Esophagus mucosa (tissue), 1 donor: ENCODE data around the gene PDE9A. TPM values are rescaled to one million over a fixed set of nuclear protein-coding genes. Genes with fewer than 3 reads are reported as not detected.
A peak's percentile ranks its signal among the peaks of the same experiment; 100 is the strongest.
"Not testable (repeated sequence)": the region's sequence is repeated elsewhere in the genome, so short reads cannot be mapped to it uniquely, and the experiment has no call there.

Experiments used
- ATAC-seq: fragments of 200-7000 bp; cut with Tn5 transposase; one replicate; pipeline ENCODE4 v1.9.1; 2020
- total RNA-seq: library from RNA; stranded (reverse); gene quantifications from one replicate; pipeline ENCODE4 v1.2.4, GENCODE V29; 2023
- donor health status: DM: yes; HTN: yes; CAD: no.

PDE9A gene
- total RNA-seq, 1 donor from 2014 or later, result 1.8 TPM

DNA sequence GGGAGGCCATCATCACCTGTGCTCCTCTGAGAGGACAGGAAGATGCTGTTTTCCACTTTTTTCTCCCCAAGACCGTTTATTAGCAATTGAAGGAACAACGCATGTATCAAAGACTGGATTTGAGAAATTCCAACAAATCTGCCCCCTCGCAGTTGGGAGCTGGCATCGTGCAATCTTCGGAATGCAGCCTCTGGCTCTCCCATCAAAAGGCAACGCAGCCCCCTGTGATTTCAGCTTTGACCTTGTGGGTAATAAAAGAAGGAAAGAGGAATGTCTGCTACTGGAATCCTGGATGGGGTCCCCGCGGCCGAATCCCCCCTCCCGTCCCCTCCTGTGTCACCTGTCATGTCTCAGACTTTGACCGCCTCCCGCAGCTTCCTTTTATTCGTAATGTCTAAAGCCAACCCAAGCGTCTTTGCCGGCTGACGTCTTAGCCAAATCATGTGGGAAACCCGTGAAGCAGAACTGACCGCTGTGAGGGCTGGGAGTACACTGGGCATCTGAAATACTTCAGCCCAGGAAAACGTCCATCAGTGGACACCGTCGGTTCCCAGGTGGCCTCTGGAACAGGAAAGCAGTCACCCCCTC, 124.4 kb downstream of the PDE9A start:
- ATAC-seq, result no peak

DNA sequence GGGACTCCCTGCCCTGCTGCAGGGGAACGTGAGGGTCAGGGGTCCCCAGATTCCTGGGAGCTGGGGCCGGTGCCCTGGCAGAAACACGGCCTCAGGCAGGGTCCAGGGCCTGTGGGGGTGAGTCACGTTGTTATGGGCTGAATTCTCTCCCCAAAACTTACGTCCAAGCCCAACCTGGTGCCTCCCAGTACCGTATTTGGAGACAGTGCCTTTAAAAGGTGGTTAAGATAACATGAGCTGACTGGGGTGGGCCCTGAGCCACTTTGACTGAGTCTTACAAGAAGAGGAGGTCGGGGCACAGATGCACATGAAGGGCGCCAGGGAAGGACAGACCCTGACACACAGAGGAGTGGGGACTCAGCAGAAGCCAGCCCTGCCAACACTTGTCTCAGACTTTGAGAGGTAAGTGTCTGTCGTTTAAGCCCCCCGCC, 126.0 kb downstream of the PDE9A start:
- ATAC-seq, result no peak

DNA sequence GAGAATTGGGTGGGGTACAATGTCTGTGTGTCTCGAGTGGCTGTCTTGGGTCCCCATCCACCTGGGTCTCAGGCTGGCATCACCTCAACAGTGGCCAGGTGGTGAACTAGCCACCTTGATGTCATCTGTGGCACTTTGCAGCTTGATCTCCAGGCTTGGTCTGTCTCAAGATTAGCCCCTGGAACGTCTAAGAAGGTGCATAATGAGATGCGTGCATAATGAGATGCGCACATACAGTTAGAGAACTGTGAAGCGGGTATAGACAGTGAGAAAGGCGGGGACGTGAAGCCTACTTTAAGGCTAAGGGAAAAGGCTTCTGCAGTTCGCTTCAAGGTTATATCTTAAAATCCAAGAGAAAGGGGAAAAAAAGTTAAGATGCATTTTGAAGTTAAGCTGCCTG, 127.2 kb downstream of the PDE9A start:
- no peak for ATAC-seq

DNA sequence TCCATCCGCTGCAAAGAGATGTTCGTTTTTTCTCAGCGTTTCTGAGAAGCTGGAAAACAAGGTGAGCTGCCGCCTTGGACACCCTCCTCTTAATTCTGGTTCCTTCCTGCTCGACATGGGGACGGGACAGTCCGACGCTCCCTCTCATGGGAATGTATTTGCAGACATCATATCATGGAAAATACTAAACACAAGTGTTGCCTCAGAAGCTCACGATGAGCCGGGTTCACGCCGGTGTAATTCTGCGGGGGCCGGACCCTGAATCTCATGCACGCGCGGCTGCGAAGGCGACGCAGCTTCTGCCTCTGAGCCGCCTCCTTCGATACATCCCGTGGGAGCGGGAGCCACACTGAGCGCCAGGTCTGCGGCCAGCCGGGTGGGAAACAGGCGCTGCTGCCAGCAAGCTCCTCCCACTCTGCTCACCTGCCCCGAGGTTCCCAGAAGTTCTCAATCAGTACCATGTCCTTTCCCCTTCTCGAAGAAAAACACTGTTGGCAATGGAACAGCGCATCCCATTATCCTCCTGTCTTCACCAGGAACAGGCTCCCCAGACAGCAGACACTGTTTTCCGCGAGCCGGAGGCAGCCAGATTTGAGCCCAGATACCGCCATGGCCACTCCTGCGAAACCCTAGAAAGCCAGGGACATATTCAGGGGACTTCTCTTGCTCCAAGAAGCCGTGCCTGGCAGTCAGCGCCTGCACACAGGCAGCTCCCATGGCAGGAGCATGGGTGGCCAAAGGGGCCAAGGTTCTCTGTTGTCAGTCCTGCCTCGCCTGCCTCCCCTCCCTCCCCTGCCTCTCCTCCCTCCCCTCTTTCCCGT, 127.9 kb downstream of the PDE9A start:
- peak; percentile 7 for ATAC-seq

DNA sequence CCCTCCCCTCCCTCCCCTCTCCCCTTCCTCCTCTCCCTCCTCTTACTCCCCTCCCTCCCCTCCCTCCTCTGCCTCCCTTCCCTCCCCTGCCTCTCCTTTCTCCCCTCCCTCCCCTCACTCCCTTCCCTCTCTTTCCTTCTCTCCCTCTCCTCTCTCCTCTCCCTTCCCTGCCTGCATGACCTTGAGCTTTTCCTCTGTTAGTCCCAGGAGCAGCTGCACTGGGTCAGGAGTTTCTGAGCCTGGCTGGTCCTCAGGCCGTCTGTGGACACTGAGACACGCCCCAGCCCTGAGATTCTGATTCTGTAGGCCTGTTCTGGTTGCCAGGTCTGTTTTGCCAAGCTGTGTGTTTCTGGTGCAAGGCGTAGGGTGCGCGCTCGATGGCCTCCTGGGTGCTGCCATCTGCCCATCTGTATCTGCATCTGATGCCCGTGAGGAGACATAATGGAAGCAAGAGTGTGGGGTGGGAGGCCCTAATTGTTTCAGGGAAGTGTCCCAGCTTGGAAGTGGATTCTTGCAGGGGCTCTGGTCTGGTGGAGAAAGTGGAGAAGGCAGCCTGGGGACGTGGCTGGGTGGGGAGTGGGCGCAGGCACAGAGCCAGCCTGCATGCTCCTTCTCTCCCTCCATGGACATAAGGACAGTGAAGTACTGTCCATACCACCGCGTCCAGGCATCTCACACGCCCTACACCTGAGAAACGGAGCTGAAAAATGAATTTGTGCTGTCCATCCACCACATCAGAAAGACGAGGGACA, 128.7 kb downstream of the PDE9A start:
- ATAC-seq, result no peak

DNA sequence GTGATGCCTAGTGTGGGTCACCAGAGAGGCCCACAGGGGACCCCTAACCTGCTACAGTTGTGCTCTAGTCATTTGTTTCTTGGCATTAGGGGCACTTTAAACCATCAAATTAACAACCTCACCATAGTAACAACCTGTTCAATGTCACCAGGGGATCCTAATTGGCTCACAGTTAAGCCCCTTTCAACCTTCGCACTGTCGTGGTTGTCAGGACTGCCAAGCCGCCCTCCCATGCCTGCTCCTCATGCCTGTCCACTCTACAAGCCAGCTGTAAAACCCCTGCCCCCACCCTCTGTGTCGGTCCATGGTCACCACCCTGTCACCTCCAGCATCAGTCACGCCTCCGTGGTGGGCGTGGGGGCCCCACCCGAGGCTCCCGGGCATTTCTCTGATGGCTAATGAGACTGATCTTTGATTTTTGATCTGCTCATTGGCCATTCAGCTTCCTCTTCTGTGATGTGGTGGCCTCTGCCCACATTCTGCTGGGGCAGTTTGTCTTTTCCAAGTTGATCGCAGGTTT, 129.4 kb downstream of the PDE9A start:
- ATAC-seq, result no peak

DNA sequence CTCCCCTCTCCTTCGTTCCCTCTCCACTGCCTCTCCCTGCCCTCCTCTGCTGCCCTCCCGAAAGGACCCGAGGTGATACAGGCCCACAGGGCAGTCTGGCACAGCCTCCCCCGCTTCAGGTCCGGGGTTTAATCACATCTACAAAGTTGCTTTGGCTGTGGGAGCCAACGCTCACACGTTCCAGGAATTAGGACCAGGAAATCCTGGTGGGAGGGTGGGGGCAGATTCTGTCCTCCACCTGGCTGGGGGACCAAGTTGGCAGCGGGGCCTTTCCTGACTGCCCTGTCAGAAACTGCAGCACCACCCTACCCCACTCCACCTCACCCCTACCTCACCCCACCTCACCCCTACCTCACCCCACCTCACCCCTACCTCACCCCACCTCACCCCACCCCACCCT, 130.9 kb downstream of the PDE9A start:
- peak; percentile 8 for ATAC-seq

DNA sequence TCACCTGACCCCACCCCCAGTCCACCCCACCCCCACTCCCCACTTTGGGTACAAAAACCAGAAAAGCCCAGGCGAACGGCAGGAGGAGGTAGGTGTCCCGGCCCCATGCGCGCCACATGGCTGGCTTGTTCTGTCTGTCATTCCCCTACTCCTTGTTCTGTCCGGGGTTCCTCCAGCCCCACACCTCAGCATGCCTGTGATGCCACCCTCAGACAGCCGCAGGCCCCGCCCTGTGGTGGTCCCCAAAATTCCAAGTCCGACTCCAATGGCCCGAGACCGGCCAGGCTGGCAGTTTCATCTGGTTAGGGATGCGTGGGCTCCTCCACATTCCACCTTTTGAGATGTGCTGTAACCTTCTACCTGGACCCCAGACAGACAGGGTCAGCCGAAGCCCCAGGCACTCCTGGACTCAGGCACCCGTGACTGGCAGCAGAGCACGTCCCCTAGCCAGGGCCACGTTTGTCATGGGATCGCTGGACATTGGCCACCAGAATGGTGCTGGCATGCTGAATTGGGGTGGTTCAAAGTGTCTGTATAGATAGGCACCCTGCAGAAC, 131.6 kb downstream of the PDE9A start:
- no peak for ATAC-seq

DNA sequence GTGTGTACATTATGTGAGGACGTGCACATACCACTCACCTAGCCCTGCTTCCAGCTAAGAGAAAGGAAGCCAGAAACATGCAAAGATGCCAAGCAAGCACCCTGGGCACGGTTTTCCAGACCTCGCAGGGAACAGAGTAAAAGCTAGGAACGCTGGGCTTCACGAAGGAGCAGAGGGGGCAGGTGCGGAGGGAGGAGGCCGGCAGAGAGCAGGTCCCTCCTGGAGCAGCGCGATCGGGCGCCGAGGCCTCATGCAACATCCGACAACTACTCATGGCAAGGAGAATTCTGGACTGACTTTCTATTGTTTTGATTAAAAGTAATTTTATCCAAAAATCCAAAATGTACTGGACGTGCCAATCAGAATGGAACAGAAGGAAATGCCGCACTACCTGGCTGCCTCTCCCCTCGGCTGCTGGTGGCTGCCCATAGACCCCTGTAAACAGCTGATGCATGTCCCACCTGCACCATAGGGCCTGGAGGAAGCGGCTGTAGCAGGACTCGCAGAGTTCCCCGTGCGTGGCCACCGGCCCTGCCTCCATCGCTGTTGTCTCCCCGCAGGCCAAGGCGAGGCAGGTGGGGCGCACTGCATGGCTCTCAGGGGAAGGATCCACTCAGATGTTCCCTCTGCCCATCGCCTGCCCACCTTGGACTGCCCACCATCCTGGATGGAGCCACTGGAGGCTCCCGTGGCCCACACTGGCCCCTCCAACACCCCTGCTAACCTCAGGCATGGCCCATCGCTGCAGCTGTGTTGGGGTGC, 132.4 kb downstream of the PDE9A start:
- ATAC-seq, result no peak

DNA sequence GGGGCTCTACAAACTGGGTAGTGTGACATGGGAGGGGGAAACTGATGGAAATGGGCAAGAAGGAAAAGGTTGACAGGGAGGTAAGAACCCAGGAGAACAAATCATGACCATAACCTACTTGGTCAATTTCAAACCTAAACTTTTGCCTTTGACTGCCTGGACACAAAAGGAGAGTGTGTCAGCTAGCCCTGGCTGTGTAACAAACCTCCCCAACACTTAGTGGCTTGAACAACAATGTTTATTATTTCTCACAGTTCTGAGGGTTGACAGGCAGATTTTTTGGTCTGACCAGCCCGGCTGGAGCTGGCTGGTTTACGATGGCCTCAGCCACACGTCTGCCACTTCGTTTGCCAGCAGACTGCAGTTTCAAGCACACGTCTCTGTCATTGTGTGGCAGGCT, 133.5 kb downstream of the PDE9A start:
- ATAC-seq, result no peak

DNA sequence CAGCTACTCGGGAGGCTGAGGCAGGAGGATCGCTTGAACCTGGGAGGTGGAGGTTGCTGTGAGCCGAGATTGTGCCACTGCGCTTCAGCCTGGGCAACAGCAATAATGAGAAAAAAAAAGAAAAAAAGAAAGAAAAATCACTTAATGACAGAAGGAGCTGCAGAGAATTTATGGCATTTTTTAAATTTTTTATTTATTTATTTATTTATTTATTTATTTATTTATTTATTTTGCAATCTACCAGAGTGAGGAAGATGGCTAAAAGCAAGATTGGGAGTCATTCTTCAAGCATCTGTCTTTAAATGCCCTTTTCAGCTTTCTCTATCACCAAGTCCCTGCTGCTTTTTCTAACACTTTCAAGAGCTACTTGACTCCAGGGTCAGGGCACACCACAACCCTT, 134.2 kb downstream of the PDE9A start:
- no peak for ATAC-seq

DNA sequence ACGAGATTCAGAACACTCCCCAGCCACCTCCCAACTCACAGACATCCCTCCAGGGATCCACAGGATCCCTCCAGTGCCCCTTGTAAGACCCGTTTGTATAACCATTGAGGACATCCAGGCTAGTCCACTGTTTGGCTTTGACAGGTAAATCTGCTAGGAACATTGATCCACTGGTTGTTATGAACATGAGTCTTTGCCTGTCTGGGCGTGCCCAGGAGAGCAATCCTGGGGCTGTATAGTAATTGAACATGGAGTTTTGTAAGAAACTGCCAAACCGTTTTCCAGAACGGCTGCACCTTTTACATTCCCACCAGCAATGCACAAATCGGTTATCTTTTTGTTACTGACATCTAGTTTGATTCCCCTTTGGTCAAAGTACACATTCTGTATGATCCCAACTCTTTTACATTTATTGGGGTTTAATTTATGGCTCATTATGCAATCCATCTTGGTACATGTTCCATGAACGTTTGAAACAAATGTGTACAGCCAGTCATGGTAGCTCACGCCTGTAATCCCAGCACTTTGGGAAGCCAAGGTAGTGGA, 137.2 kb downstream of the PDE9A start:
- peak; percentile 53 for ATAC-seq

DNA sequence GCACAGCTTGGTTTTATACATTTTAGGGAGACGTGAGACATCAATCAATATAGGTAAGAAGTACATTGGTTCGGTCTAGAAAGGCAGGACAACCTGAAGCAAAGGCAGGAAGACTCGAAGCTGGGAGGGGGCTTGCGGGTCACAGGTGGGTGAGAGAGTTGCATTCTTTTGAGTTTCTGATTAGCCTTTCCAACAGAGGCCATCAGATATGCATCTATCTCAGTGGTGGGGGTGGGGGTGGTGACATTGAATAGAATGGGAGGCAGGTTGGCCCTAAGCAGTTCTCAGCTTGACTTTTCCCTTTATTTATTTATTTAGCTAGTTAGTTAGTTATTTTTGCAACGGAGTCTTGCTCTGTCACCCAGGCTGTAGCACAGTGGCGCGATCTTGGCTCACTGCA, 140.4 kb downstream of the PDE9A start:
- no peak for ATAC-seq

DNA sequence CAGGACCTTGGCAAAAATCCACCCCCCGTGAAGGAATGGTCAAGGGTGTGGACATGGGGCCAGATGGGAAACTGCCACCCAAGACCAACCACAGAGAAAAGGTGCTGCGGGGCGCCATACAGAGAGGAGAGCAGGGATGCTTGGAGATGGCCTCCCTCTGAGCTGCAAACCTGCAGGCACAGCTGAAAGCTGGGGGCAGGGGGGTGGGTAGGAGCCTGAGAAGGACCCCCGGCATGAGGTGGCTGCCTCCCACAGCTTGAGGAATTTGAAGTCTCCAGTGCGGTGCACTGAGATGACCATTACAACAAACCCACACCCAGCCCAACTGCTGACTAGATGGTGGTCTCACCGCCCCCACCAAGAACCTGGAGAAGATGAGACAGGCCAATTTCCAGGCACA, 141.1 kb downstream of the PDE9A start:
- no peak for ATAC-seq

DNA sequence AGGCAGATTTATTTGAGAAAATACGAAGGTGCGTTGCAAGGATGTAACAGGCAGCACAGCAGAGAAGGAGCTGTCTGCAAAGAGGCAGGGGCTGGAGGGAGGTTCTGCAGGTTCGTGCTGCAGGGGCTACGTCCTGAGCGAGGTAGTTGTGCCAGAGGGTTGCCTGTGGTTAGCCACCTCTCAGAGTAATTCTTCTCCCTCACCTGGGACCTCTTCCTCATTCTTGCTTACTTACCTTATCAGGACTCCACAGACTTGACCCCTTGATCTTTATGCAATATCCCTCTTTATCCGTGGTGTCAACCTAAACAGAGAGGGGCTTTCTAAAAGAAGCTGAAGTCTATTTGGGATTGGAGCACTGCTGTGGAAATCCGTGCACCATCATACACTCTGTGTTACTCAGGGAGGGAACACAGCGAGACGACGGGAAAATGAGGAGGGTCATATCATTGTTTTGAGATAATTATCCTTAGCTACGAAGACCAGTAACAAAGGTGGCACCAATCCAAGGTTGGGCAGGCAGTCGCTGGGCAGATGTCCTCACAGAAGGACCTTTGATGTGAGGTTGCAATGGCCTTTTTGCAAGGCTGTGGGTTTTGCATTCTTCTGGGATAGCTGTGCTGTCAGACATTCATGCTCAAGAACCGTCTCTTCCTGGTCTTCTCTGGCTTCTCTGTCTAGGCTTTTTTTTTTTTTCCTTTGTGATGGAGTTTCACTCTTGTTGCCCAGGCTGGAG, 143.1 kb downstream of the PDE9A start:
- ATAC-seq, result no peak

DNA sequence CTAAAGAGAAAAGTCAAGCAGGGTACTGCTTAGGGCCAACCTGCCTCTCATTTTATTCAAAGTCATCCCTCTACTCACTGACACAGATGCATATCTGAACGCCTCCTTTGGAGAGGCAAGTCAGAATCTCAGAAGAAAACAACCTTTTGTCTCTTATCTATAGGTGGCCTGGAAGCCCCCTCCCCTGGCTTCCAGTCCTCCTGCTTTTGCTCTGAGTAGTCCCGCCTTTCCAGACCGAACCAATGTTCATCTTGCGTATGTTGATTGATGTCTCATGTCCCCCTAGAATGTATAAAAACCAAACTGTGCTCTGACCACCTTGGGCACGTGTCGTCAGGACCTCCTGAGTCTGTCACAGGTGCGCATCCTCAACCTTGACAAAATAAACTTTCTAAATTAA, 144.1 kb downstream of the PDE9A start:
- ATAC-seq, result no peak

DNA sequence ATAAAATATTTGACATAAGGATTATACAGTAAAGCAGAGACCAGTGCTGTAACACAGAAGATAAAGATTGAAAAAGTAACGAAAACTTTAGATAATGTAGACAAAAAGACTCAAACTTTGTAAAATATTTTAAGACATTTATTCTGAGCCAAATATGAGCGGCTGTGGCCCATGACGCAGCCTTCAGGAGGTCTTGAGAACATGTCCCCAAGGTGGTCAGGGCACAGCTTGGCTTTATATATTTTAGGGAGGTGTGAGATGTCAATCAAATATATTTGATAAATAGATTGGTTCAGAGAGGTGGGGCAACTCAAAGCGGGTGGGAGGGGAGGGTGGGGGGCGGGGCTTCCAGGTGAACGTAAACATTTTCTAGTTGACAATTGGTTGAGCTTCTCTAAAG, 144.7 kb downstream of the PDE9A start:
- ATAC-seq, result no peak

DNA sequence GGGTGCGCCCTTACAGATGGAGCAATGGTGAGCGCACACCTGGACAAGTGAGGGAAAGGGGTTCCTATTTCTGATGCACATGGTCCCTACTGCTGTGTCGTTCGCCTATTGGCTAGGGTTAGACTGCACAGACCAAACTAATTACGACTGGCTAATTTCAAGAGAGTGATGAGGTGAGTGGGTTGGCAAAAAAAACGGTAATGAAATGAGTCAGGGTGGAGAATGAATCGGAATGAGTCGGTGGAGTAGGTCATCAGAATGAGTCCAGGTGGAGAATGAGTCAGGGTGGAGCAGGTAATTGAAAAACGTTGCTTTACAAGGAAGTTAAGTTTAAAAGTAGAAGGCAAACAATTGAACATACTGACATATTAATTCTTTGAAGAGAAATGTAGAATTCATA, 146.1 kb downstream of the PDE9A start:
- peak; percentile 89 for ATAC-seq

DNA sequence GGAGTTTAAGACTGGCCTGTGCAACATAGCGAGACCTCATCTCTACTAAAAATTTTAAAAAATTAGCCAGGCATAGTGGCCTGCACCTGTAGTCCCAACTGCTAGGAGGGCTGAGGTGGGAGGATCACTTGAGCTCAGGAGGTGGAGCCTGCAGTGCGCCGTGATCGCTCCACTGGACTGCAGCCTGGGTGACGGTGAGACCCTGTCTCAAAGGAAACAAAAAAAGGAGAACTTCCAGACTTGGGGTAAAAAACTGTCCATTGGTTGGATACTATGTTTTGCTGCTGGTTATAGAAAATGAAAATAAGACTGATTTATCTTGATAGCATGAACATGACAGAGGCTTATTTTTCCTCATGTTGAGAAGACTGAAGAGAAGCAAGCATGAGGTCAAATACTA, 146.5 kb downstream of the PDE9A start:
- ATAC-seq, result peak; percentile 32

DNA sequence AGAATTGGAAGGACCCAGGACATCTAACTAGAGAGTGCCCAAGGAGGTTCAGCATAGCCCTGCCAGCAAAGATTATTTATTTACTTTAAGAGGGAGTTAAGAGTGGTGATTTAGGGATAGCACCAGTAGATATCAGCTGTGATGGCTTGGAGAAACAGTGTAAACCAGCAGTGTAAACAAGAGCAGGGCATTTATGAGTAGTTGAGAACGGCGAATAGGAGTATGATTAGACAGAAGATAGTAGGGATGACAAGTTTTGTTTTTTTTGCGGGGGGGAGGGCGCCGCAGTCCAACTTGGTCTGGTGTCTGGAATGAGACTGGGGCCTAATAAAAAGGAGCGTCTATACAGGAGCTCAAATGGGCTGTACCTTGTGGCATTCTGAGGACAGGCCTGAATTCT, 148.2 kb downstream of the PDE9A start:
- ATAC-seq, result not testable (repeated sequence)

DNA sequence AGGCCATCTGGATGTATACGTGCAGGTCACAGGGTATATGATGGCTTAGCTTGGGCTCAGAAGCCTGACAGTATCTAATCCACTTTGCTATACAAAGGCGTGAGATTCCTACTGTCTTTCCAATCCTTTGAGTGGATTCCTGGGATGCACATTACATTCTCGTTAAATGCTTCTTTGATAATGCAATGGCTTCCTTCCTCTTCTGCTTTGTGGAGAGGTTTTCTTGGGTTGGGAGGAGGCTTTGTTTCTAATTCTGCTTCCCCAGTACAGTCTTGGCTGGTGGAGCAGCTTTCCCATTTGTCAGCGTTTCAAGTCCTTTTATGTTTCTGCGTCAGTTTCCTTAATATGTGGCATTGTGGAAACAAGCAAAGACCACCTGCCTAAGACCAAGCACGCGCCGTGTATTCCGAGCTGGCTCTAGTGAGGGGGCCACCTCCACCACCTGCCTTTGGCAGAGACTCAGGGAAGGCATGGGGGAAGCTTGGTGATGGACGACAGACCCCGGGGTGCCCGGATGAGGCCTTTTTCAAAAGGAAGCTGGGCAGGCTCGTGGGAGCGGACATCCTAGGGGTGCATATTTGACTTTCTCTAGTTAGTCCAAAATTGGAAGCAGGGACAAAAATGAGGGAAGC, 153.2 kb downstream of the PDE9A start:
- ATAC-seq, result no peak
